ENCODE results near the gene NPY2R. TPM values are rescaled to one million over a fixed set of nuclear protein-coding genes. Genes with fewer than 3 reads are reported as not detected.

Gene NPY2R
- total RNA-seq, 4 donors from 2014 or later: 0.64 to 9.3 (median 1.00) TPM; not detected in 1

DNA sequence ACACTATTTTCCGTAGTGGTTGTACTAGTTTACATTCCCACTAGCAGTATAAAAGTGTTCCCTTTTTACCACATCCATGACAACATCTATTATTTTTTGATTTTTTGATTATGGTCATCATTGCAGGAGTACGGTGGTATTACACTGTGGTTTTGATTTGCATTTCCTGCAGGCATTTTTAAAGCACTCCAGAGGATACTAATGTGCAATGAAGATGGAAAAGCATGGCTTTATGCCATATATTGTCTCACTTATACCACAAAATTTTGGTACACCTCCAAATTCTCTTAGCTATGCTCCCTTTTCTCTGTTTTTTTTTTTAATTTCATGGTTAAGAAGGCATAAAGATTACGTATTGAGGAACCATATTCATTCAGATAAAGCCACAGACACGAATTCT is 35.1 kb upstream of the NPY2R start:
- Histone ChIP-seq H3K27me3 (no peaks in the 10 kb centered on the region), H3K27ac (no peak overlapping the region), H3K36me3 (no peaks in the 10 kb centered on the region), H3K4me3 (no peak overlapping the region), H3K4me1 (no peaks in the 10 kb centered on the region), H3K9me3 (no peaks in the 10 kb centered on the region)
- intact Hi-C loops (cut with DNase I; ENCODE audit: low total_unique reads): no loop called here
- in situ Hi-C loops (cut with MboI; ENCODE audit: low pct_ligation_motif_present in 1 of 4, low pct_unique_long_range_greater_than_20kb in 1 of 4, low sequenced_read_pairs in 3 of 4): no loop called here
- TF ChIP-seq POLR2AphosphoS5 (IDR thresholded peaks at IDR 0.05) (no peak), POLR2A (IDR thresholded peaks at IDR 0.05) (no peak), EP300 (IDR thresholded peaks at IDR 0.05; ENCODE audit: low read depth) (no peak)
- TF ChIP-seq, protein P1, sequence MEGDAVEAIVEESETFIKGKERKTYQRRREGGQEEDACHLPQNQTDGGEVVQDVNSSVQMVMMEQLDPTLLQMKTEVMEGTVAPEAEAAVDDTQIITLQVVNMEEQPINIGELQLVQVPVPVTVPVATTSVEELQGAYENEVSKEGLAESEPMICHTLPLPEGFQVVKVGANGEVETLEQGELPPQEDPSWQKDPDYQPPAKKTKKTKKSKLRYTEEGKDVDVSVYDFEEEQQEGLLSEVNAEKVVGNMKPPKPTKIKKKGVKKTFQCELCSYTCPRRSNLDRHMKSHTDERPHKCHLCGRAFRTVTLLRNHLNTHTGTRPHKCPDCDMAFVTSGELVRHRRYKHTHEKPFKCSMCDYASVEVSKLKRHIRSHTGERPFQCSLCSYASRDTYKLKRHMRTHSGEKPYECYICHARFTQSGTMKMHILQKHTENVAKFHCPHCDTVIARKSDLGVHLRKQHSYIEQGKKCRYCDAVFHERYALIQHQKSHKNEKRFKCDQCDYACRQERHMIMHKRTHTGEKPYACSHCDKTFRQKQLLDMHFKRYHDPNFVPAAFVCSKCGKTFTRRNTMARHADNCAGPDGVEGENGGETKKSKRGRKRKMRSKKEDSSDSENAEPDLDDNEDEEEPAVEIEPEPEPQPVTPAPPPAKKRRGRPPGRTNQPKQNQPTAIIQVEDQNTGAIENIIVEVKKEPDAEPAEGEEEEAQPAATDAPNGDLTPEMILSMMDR (IDR thresholded peaks at IDR 0.05): no peak
- WGBS, 2 donors (ENCODE audit: low coverage in 1 of 2): 69 to 70% methylated on average over 4 of the region's 4 CpGs
- DNase-seq: no peak

DNA sequence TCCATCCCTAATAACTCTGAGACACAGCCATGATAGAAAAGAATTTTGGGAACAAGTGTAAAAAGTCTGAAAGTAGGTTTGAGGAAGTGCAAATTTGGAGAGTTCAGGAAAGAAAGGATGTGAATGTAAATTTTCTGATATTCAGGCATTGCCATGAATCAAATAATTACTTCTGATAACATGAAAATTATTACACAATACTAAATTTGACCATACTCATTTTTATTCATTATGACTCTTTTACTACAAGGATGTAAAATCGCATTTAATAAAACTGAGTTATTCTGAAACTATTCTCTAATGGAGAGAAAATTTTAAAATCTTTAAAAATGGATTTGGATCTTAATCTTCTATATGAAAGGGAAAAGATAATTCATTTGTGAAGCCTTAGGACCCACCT is 33.8 kb upstream of the NPY2R start:
- Histone ChIP-seq H3K27me3 (no peaks in the 10 kb centered on the region), H3K36me3 (no peaks in the 10 kb centered on the region), H3K27ac (no peak overlapping the region), H3K9me3 (no peaks in the 10 kb centered on the region), H3K4me1 (no peaks in the 10 kb centered on the region), H3K4me3 (no peak overlapping the region)
- in situ Hi-C loops (cut with MboI; ENCODE audit: low pct_ligation_motif_present in 1 of 4, low pct_unique_long_range_greater_than_20kb in 1 of 4, low sequenced_read_pairs in 3 of 4): no loop called here
- intact Hi-C loops (cut with DNase I; ENCODE audit: low total_unique reads): no loop called here
- no peak for DNase-seq
- WGBS, 2 donors (ENCODE audit: low coverage in 1 of 2): 81 to 93% methylated on average over 1 of the region's 1 CpG
- TF ChIP-seq POLR2AphosphoS5 (IDR thresholded peaks at IDR 0.05): no peak
- TF ChIP-seq EP300 (IDR thresholded peaks at IDR 0.05; ENCODE audit: low read depth): no peak
- TF ChIP-seq POLR2A (IDR thresholded peaks at IDR 0.05): no peak
- TF ChIP-seq, protein P1 (IDR thresholded peaks at IDR 0.05): no peak

DNA sequence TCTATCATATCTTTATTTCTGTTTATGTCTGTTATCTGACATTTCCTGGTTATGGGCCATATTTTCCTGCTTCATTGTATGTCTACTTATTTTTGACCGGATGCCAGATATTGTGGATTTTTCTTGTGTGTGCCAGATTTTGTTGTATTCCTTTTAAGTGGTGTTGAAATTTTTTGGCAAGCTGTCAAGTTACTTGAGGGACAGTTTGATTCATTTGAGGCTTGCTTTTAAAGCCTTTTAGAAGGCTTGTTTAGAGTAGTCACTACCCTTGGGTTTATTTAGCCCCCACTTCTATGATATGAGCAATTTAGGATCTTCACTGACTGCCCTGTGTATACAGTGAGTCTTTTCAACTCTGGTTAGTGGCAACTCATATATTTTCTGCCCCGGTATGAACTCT is 29.2 kb upstream of the NPY2R start:
- H3K4me3 ChIP-seq: no peak overlapping the region
- no peaks in the 10 kb centered on the region for H3K4me1 ChIP-seq
- DNase-seq: no peak
- TF ChIP-seq POLR2AphosphoS5 (IDR thresholded peaks at IDR 0.05) (no peak), EP300 (IDR thresholded peaks at IDR 0.05; ENCODE audit: low read depth) (no peak), POLR2A (IDR thresholded peaks at IDR 0.05) (no peak)
- TF ChIP-seq, protein P1 (IDR thresholded peaks at IDR 0.05): no peak
- no peak overlapping the region for H3K27ac ChIP-seq
- H3K36me3 ChIP-seq: no peaks in the 10 kb centered on the region
- no peaks in the 10 kb centered on the region for H3K27me3 ChIP-seq
- intact Hi-C loops (cut with DNase I; ENCODE audit: low total_unique reads) (no loop called here), in situ Hi-C loops (cut with MboI; ENCODE audit: low pct_ligation_motif_present in 1 of 4, low pct_unique_long_range_greater_than_20kb in 1 of 4, low sequenced_read_pairs in 3 of 4) (no loop called here)
- 45 to 56% methylated on average over 2 of the region's 2 CpGs for WGBS, 2 donors (ENCODE audit: low coverage in 1 of 2)
- no peaks in the 10 kb centered on the region for H3K9me3 ChIP-seq

DNA sequence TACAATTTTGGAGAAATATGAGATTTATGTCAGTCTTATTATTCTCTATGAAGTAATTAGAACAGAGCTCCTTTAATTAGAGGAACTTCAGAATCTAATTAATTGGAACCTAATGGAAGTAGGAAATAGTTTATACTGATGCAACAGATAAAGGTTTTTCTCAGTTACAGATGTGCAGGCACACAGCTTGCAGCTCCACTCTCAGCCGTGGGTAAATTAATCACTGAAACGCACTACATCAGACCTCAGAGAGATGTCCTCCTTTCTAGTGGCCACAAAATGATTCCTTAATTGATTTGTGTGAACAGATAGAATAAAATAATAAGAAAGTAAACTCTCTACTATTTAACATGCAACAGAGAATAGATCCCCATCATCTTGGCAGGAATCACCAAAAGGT is 21.5 kb upstream of the NPY2R start:
- Histone ChIP-seq H3K36me3 (no peaks in the 10 kb centered on the region), H3K27me3 (no peaks in the 10 kb centered on the region), H3K4me1 (no peaks in the 10 kb centered on the region), H3K4me3 (no peak overlapping the region), H3K27ac (no peak overlapping the region), H3K9me3 (no peaks in the 10 kb centered on the region)
- DNase-seq: no peak
- intact Hi-C loops (cut with DNase I; ENCODE audit: low total_unique reads): no loop called here
- in situ Hi-C loops (cut with MboI; ENCODE audit: low pct_ligation_motif_present in 1 of 4, low pct_unique_long_range_greater_than_20kb in 1 of 4, low sequenced_read_pairs in 3 of 4): no loop called here
- 76 to 83% methylated on average over 2 of the region's 2 CpGs for WGBS, 2 donors (ENCODE audit: low coverage in 1 of 2)
- TF ChIP-seq, protein P1 (IDR thresholded peaks at IDR 0.05): no peak

All from transverse colon (tissue), 4 donors.